T-helper 2 cell treated with Interferon-gamma antibody and Interleukin-4, amounts not matched to agents 100 ng/mL and 5 ng/mL, for 36 hours (primary cell): ENCODE data around the gene SUCLG2. TPM values are rescaled to one million over a fixed set of nuclear protein-coding genes. Genes with fewer than 3 reads are reported as not detected.
"Not testable (repeated sequence)": the region's sequence is repeated elsewhere in the genome, so short reads cannot be mapped to it uniquely, and the experiment has no call there.

Experiments
- intact Hi-C: fragments of 100-400 bp; cut with micrococcal nuclease; formaldehyde crosslinking; loops from one replicate; pipeline ENCODE4 v1.15.1; 2023
- total RNA-seq: library from RNA; stranded (reverse); gene quantifications from 2 replicates; pipeline ENCODE4 v1.2.3, GENCODE V29; 2022

The SUCLG2 gene
- total RNA-seq, 1 donor from 2014 or later = 53.0 TPM

- intact Hi-C loops = no loop called here
These were observed 90.4 kb downstream of the SUCLG2 start for GRCh38 chr3:67564008-67564407.

GRCh38 chr3:67561667-67562394 is 92.6 kb downstream of the SUCLG2 start:
- intact Hi-C loops = no loop called here

GRCh38 chr3:67561266-67561665 is 93.1 kb downstream of the SUCLG2 start:
- intact Hi-C loops = no loop called here

- intact Hi-C loops = no loop called here
These were observed 95.3 kb downstream of the SUCLG2 start for GRCh38 chr3:67559029-67559605.

- intact Hi-C loops = no loop called here
These were observed 96.0 kb downstream of the SUCLG2 start for GRCh38 chr3:67558426-67558825.

- intact Hi-C loops = no loop called here
These were observed 96.5 kb downstream of the SUCLG2 start for GRCh38 chr3:67557848-67558355.

GRCh38 chr3:67551361-67552016 is 102.9 kb downstream of the SUCLG2 start:
- intact Hi-C loops = no loop called here

- intact Hi-C loops = no loop called here
These were observed 103.9 kb downstream of the SUCLG2 start for GRCh38 chr3:67550541-67550940.

- intact Hi-C loops = not testable (repeated sequence)
These were observed 111.7 kb downstream of the SUCLG2 start for GRCh38 chr3:67542502-67543250.

GRCh38 chr3:67540198-67540894 is 114.1 kb downstream of the SUCLG2 start:
- intact Hi-C loops = no loop called here

- intact Hi-C loops = not testable (repeated sequence)
These were observed 117.2 kb downstream of the SUCLG2 start for GRCh38 chr3:67537203-67537602.

- intact Hi-C loops = no loop called here
These were observed 119.4 kb downstream of the SUCLG2 start for GRCh38 chr3:67535006-67535405.

- intact Hi-C loops = no loop called here
These were observed 119.8 kb downstream of the SUCLG2 start for GRCh38 chr3:67534594-67534993.

GRCh38 chr3:67531181-67532101 is 123.0 kb downstream of the SUCLG2 start:
- intact Hi-C loops = no loop called here

GRCh38 chr3:67529915-67530314 is 124.5 kb downstream of the SUCLG2 start:
- intact Hi-C loops = no loop called here

GRCh38 chr3:67529337-67529736 is 125.1 kb downstream of the SUCLG2 start:
- intact Hi-C loops = no loop called here

- intact Hi-C loops = no loop called here
These were observed 128.2 kb downstream of the SUCLG2 start for GRCh38 chr3:67526246-67526645.

GRCh38 chr3:67524046-67524445 is 130.4 kb downstream of the SUCLG2 start:
- intact Hi-C loops = no loop called here

GRCh38 chr3:67522081-67522480 is 132.3 kb downstream of the SUCLG2 start:
- intact Hi-C loops = no loop called here

- intact Hi-C loops = no loop called here
These were observed 133.3 kb downstream of the SUCLG2 start for GRCh38 chr3:67521053-67521646.
